OCI-LY3 (cell line): ENCODE data around the gene CA5B.
"Not testable (repeated sequence)": the region's sequence is repeated elsewhere in the genome, so short reads cannot be mapped to it uniquely, and the experiment has no call there.

Experiments
- H2AFZ ChIP-seq: fragments of 200-600, 300-600 bp; shearing (Covaris generic); 2 replicates; pipeline ENCODE4 v1.6.0; 2014; ENCODE audit warnings: antibody characterized with exemption, low read depth, low read length
- H3K27ac ChIP-seq: fragments of 200-600, 300-600 bp; sonication (generic); 2 replicates; pipeline ENCODE4 v1.5.1; 2014; ENCODE audit warnings: mild to moderate bottlenecking, low read length, moderate library complexity, mixed read lengths
- H3K27me3 ChIP-seq: fragments of 200-600, 300-600 bp; sonication (generic); 2 replicates; pipeline ENCODE4 v1.6.1; 2014; ENCODE audit warnings: low read depth, low read length, mixed read lengths
- H3K36me3 ChIP-seq: fragments of 200-600, 300-600 bp; sonication (generic); replicated peaks from 2 replicates; pipeline ENCODE3; 2014; ENCODE audit warnings: low read depth, low read length, mixed read lengths
- H3K4me1 ChIP-seq: fragments of 300-600, 200-600 bp; sonication (generic); 2 replicates; pipeline ENCODE4 v1.6.1; 2014; ENCODE audit warnings: low read length, mixed read lengths
- H3K4me2 ChIP-seq: fragments of 200-600, 300-600 bp; sonication (generic); 2 replicates; pipeline ENCODE4 v1.6.1; 2014; ENCODE audit warnings: low read length, mixed read lengths
- H3K4me3 ChIP-seq: fragments of 300-600, 200-600 bp; sonication (generic); 2 replicates; pipeline ENCODE4 v1.5.1; 2014; ENCODE audit warnings: antibody characterized with exemption, mild to moderate bottlenecking, low read length, moderate library complexity
- H3K79me2 ChIP-seq: fragments of 300-600, 200-600 bp; shearing (Covaris generic); 2 replicates; pipeline ENCODE4 v1.6.1; 2014; ENCODE audit warnings: mild to moderate bottlenecking, low read length, mixed read lengths
- H3K9ac ChIP-seq: fragments of 300-600, 200-600 bp; shearing (Covaris generic); 2 replicates; pipeline ENCODE4 v1.6.0; 2014; ENCODE audit warnings: mild to moderate bottlenecking, low read length, moderate library complexity
- H3K9me3 ChIP-seq: fragments of 200-600, 300-600 bp; shearing (Covaris generic); 2 replicates; pipeline ENCODE4 v1.6.1; 2014; ENCODE audit warnings: low read length, mixed read lengths; ENCODE audit not compliant: insufficient read depth
- H4K20me1 ChIP-seq: fragments of 200-600, 300-600 bp; sonication (generic); 2 replicates; pipeline ENCODE4 v1.6.1; 2016; ENCODE audit warnings: low read length, mixed read lengths; ENCODE audit not compliant: insufficient read depth
- CTCF ChIP-seq: fragments of 200-600, 300-600 bp; sonication (generic); IDR thresholded peaks from 2 replicates; pipeline ENCODE4 v1.5.1; 2014; ENCODE audit warnings: antibody characterized with exemption, low read length, low read depth
- EZH2phosphoT487 ChIP-seq: fragments of 200-600 bp; shearing (Covaris generic); IDR thresholded peaks from 2 replicates; pipeline ENCODE4 v1.6.1; 2018; ENCODE audit warnings: antibody characterized with exemption, mixed run types, low read depth

The CA5B gene

GRCh38 chrX:15751155-15751819 lies 13.2 kb downstream of the CA5B start:
- no peaks in the 10 kb centered on the region for H3K36me3 ChIP-seq
- H3K9me3 ChIP-seq: no peaks in the 10 kb centered on the region
- no peaks in the 10 kb centered on the region for H4K20me1 ChIP-seq
- no peak overlapping the region for H3K4me2 ChIP-seq
- no peak for TF ChIP-seq CTCF
- no peak for TF ChIP-seq EZH2phosphoT487
- no peak overlapping the region for H3K27ac ChIP-seq
- no peak overlapping the region for H3K4me3 ChIP-seq
- no peak overlapping the region for H2AFZ ChIP-seq
- H3K9ac ChIP-seq: no peak overlapping the region
- H3K4me1 ChIP-seq: peaks cover 9% of the 10 kb centered on the region
- H3K27me3 ChIP-seq: no peaks in the 10 kb centered on the region
- no peaks in the 10 kb centered on the region for H3K79me2 ChIP-seq

- Histone ChIP-seq H3K27me3 (no peaks in the 10 kb centered on the region), H2AFZ (no peak overlapping the region), H3K27ac (no peak overlapping the region), H3K4me3 (no peak overlapping the region), H3K36me3 (no peaks in the 10 kb centered on the region), H3K4me1 (peaks cover 4% of the 10 kb centered on the region), H3K9me3 (no peaks in the 10 kb centered on the region), H3K9ac (no peak overlapping the region), H4K20me1 (no peaks in the 10 kb centered on the region), H3K79me2 (no peaks in the 10 kb centered on the region), H3K4me2 (no peak overlapping the region)
- TF ChIP-seq EZH2phosphoT487 (no peak), CTCF (no peak)
These were observed 17.0 kb downstream of the CA5B start for GRCh38 chrX:15755091-15755490.

- Histone ChIP-seq H3K4me1 (peaks cover 2% of the 10 kb centered on the region; the same call in 1 of the 2 replicates), H3K36me3 (no peaks in the 10 kb centered on the region), H3K27me3 (no peaks in the 10 kb centered on the region), H3K4me2 (no peak overlapping the region), H3K27ac (no peak overlapping the region), H3K9me3 (no peaks in the 10 kb centered on the region), H3K79me2 (no peaks in the 10 kb centered on the region), H3K9ac (no peak overlapping the region), H3K4me3 (no peak overlapping the region), H4K20me1 (no peaks in the 10 kb centered on the region), H2AFZ (no peak overlapping the region)
- TF ChIP-seq CTCF (no peak), EZH2phosphoT487 (no peak)
These were observed 20.1 kb downstream of the CA5B start for GRCh38 chrX:15758140-15758539.

- not testable (repeated sequence) for H3K27ac ChIP-seq, H3K4me1 ChIP-seq
These were observed 21.8 kb downstream of the CA5B start for GRCh38 chrX:15759886-15760285.

More at GRCh38 chrX:15759886-15760285, 21.8 kb downstream of the CA5B start:
- not testable (repeated sequence) for H4K20me1 ChIP-seq, H3K4me3 ChIP-seq, H3K9me3 ChIP-seq, H3K27me3 ChIP-seq, H3K9ac ChIP-seq, H3K36me3 ChIP-seq, H3K79me2 ChIP-seq, H2AFZ ChIP-seq, H3K4me2 ChIP-seq
